Heart left ventricle (tissue), 16 donors: ENCODE data around the gene TRMU. TPM values are rescaled to one million over a fixed set of nuclear protein-coding genes. Genes with fewer than 3 reads are reported as not detected.

ENCODE experiments used
- ATAC-seq, 4 donors: fragments of 200-7000 bp; cut with Tn5 transposase; one replicate each; pipeline ENCODE4 v1.9.1; 2020 to 2022; ENCODE audit warnings: moderate library complexity in 4 of 4, mild to moderate bottlenecking in 3 of 4, moderate number of reproducible peaks in 1 of 4
- DNase-seq, 5 donors: peaks; one replicate each; pipeline ENCODE4 v3.0.0-alpha.2; 2020
- H3K27ac ChIP-seq, 12 donors: fragments of 200-600 bp; sonication (generic) in 4 of 12; one replicate each; pipeline versions ENCODE4 v1.5.0 to v1.8.0; 2016 to 2022; ENCODE audit warnings: mild to moderate bottlenecking in 2 of 12
- H3K27me3 ChIP-seq, 9 donors: fragments of 200-600 bp; sonication (generic) in 2 of 9; one replicate each; pipeline versions ENCODE4 v1.5.1 to v1.8.0; 2016 to 2022; ENCODE audit warnings: mild to moderate bottlenecking in 3 of 9
- H3K36me3 ChIP-seq, 9 donors: fragments of 200-600 bp; sonication (generic) in 2 of 9; one replicate each; pipeline versions ENCODE4 v1.5.0 to v1.8.0; 2018 to 2022; ENCODE audit warnings: mild to moderate bottlenecking in 2 of 9
- H3K4me1 ChIP-seq, 12 donors: fragments of 200-600 bp; sonication (generic) in 4 of 12; one replicate each; pipeline versions ENCODE4 v1.5.0 to v1.8.0; 2016 to 2022; ENCODE audit warnings: mild to moderate bottlenecking in 3 of 12
- H3K4me3 ChIP-seq, 12 donors: fragments of 200-600 bp; sonication (generic) in 4 of 12; one replicate each; pipeline versions ENCODE4 v1.5.0 to v1.8.0; 2017 to 2022; ENCODE audit warnings: mild to moderate bottlenecking in 9 of 12, moderate library complexity in 4 of 12
- H3K9me3 ChIP-seq, 12 donors: fragments of 200-600 bp; sonication (generic) in 4 of 12; one replicate each; pipeline versions ENCODE4 v1.5.0 to v1.8.0; 2016 to 2022; ENCODE audit warnings: mild to moderate bottlenecking in 1 of 12
- CTCF ChIP-seq, 12 donors: fragments of 200-600 bp; sonication (generic) in 4 of 12; IDR thresholded peaks; one replicate each; pipeline versions ENCODE4 v1.5.0 to v1.8.0; 2018 to 2022; ENCODE audit warnings: antibody characterized with exemption in 12 of 12, mild to moderate bottlenecking in 5 of 12
- POLR2A ChIP-seq, 2 donors: fragments of 450-650 bp; IDR thresholded peaks; one replicate each; pipeline ENCODE4 v1.6.1; 2017; ENCODE audit warnings: antibody characterized with exemption in 2 of 2, mild to moderate bottlenecking in 2 of 2, moderate library complexity in 2 of 2
- whole genome bisulfite sequencing, 4 donors: extraction: QIAGEN DNeasy Blood & Tissue Kit in 2 of 4; methylation state at CpG; one replicate each; pipeline versions ENCODE4 v1.1.5 to v1.1.7; 2013 to 2018; 5-methylcytosine and 5-hydroxymethylcytosine counted together
- intact Hi-C, 10 donors: fragments of 100-400 bp; cut with DNase I; formaldehyde crosslinking; loops; one replicate each; pipeline versions ENCODE4 v1.11.1 to v1.14.2; 2022
- polyA plus RNA-seq, 2 donors: library from polyadenylated mRNA; stranded (reverse); fragments of 200-250 nt; gene quantifications; one replicate each; pipeline ENCODE4 v1.2.3, GENCODE V29; 2013
- total RNA-seq, 9 donors: library from RNA; depleted of rRNA in 2 of 9; stranded (reverse); fragments of >200 nt in 2 of 9; fragmentation: NEBNext Ultra II Directional in 3 of 9; extraction: Animal tissue kit (Norgen Biotek cat#: 25700) in 3 of 9; gene quantifications; one replicate each; pipeline versions ENCODE4 v1.1.0 to v1.2.4, GENCODE V29; 2016 to 2023
- donor health status: ischemic (EF 13 %, LVEDD 7.1; RV severe dilation, severe dysfunction).
- donor health status: healthy with polysubstance abuse.
- donor health status: DM: no; HTN: yes; CAD: no.
- donor health status: DM: no; HTN: no; CAD: no.
- donor health status: ischemic (EF 25% LVEDD 6.9; RV normal size, moderate dysfunction).
- donor health status: ischemic (EF 25% LVEDD 5.7; RV mildly dilated, moderate dysfunction).
- donor health status: healthy.
- donor health status: DM: yes; HTN: yes; CAD: no.
- donor health status: ischemic (EF 35%, LVEDD 5.7; RV mildly dilated, moderate dysfunction).
- donor health status: nonischemic (EF 11% LVEDD 7.7; RV severe dilation, severe dysfunction).
- donor health status: DM: yes; HTN: yes; CAD: no.
- donor health status: PGD.
- donor health status: ischemic (EF 29% LVEDD 5.4; RV normal size, mild dysfunction).
- donor health status: nonischemic (EF 23%, LVEDD 6.1; RV moderate dilation, normal function).

TRMU gene
- total and polyA plus RNA-seq, 11 donors = 24.3 to 48.7 (median 33.3) TPM

GRCh38 chr22:46290121-46290842, 45.2 kb upstream of the TRMU start:
- intact Hi-C loops = loop anchor here in 1 of 10 donors (5.0 kb wide), 1 partner anchor 148 kb away; no protein-coding TSS in a partner anchor
- H3K4me1 ChIP-seq = peaks cover 0 to 43% (median 18%) of the 10 kb centered on the region in 12 donors
- peak; percentile 56 to 77 (median 64) for ATAC-seq
- no peaks in the 10 kb centered on the region for H3K27me3 ChIP-seq
- TF ChIP-seq CTCF (IDR thresholded peaks at IDR 0.05) (no peak), POLR2A (IDR thresholded peaks at IDR 0.05) (no peak)
- no peak overlapping the region for H3K4me3 ChIP-seq
- peak in 4 of 5 donors; percentile 49 to 82 (median 66) for DNase-seq
- H3K27ac ChIP-seq = peak overlapping the region in 11 of 12 donors; percentile 0 to 86 (median 69)
- 73 to 85% (median 77%) methylated on average over 17 of the region's 17 CpGs for WGBS, 4 donors
- H3K9me3 ChIP-seq = peaks cover 0 to 7% (median 0%) of the 10 kb centered on the region in 12 donors
- peaks cover 0 to 57% (median 39%) of the 10 kb centered on the region in 9 donors for H3K36me3 ChIP-seq

GRCh38 chr22:46290843-46291785, 44.4 kb upstream of the TRMU start:
- Histone ChIP-seq H3K27me3 (no peaks in the 10 kb centered on the region), H3K27ac (peak overlapping the region in 9 of 12 donors; percentile 28 to 86 (median 69)), H3K9me3 (peaks cover 0 to 7% (median 0%) of the 10 kb centered on the region in 12 donors), H3K36me3 (peaks cover 0 to 49% (median 31%) of the 10 kb centered on the region in 9 donors), H3K4me3 (no peak overlapping the region), H3K4me1 (peaks cover 0 to 50% (median 25%) of the 10 kb centered on the region in 12 donors)
- intact Hi-C loops = loop anchor here in 1 of 10 donors (5.0 kb wide), 1 partner anchor 149 kb away; no protein-coding TSS in a partner anchor
- no peak for DNase-seq
- ATAC-seq = no peak
- 90 to 93% (median 92%) methylated on average over 22 to 23 of the region's 23 CpGs for WGBS, 4 donors
- TF ChIP-seq CTCF (IDR thresholded peaks at IDR 0.05) (no peak), POLR2A (IDR thresholded peaks at IDR 0.05) (no peak)

- Histone ChIP-seq H3K27me3 (no peaks in the 10 kb centered on the region), H3K4me3 (no peak overlapping the region), H3K36me3 (peaks cover 0 to 38% (median 20%) of the 10 kb centered on the region in 9 donors), H3K9me3 (peaks cover 0 to 7% (median 0%) of the 10 kb centered on the region in 12 donors), H3K27ac (peak overlapping the region in 1 of 12 donors; percentile 87), H3K4me1 (peaks cover 0 to 55% (median 30%) of the 10 kb centered on the region in 12 donors)
- intact Hi-C loops = loop anchor here in 1 of 10 donors (5.0 kb wide), 1 partner anchor 150 kb away; no protein-coding TSS in a partner anchor
- 93 to 100% (median 97%) methylated on average over 3 of the region's 3 CpGs for WGBS, 4 donors
- DNase-seq = no peak
- ATAC-seq = no peak
- TF ChIP-seq POLR2A (IDR thresholded peaks at IDR 0.05) = no peak
- no peak for TF ChIP-seq CTCF (IDR thresholded peaks at IDR 0.05)
These were observed 43.3 kb upstream of the TRMU start for GRCh38 chr22:46292173-46292572.
